ENCODE measurements around the gene CADPS2. TPM values are rescaled to one million over a fixed set of nuclear protein-coding genes. Genes with fewer than 3 reads are reported as not detected.

CADPS2 gene
- total and polyA plus RNA-seq, 2 of the 4 experiments (the other 2 are of a cell fraction): 0.10 to 0.54 TPM

DNA sequence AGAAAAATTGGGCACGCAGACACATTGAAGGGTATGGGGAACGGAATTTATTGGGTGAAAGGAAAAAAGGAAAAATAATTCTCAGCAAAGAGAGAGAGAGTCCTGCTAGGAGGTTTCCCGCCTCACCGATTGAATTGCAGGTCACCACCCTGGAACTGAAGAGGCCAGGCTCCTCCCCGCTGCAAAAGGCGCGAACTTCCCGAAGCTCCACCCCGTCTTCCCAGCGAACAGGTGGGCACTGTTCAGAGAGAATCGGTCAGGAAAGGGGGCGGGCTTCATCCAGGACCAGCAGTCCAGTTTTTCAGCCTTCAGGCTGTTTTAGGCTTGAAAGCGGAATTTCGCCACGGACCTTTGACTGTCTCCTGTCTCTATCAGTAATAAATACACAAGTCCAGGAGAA, 27.3 kb upstream of the CADPS2 start:
- H3K4me1 ChIP-seq (ENCODE audit: control insufficient read depth, insufficient read depth, low read length): no peaks in the 10 kb centered on the region
- no peaks in the 10 kb centered on the region for H3K79me1 ChIP-seq (ENCODE audit: low read depth in 1 of 2, low read length in 2 of 2)
- H3K9ac ChIP-seq (ENCODE audit: low read depth, low read length): no peak overlapping the region
- H3K9me3 ChIP-seq (ENCODE audit: control insufficient read depth, insufficient read depth, low read length): peaks cover 6% of the 10 kb centered on the region
- no peak for ATAC-seq (ENCODE audit: low read depth)
- dilution Hi-C loops (cut with HindIII; ENCODE audit: low sequenced_read_pairs, unreplicated experiment) (no loop called here), intact Hi-C loops (cut with micrococcal nuclease) (no loop called here), in situ Hi-C loops (cut with MboI; ENCODE audit: low sequenced_read_pairs) (no loop called here)
- H3K27me3 ChIP-seq (ENCODE audit: control insufficient read depth, insufficient read depth, low read length): no peaks in the 10 kb centered on the region
- no peak for TF ChIP-seq POLR2A (IDR thresholded peaks at IDR 0.05; ENCODE audit: low read depth, low read length)
- no peak for TF ChIP-seq SMC3 (IDR thresholded peaks at IDR 0.05; ENCODE audit: low read depth, low read length)
- no peak for TF ChIP-seq MAZ (IDR thresholded peaks at IDR 0.05; ENCODE audit: borderline replicate concordance, low read depth, low read length)
- TF ChIP-seq, protein P1, sequence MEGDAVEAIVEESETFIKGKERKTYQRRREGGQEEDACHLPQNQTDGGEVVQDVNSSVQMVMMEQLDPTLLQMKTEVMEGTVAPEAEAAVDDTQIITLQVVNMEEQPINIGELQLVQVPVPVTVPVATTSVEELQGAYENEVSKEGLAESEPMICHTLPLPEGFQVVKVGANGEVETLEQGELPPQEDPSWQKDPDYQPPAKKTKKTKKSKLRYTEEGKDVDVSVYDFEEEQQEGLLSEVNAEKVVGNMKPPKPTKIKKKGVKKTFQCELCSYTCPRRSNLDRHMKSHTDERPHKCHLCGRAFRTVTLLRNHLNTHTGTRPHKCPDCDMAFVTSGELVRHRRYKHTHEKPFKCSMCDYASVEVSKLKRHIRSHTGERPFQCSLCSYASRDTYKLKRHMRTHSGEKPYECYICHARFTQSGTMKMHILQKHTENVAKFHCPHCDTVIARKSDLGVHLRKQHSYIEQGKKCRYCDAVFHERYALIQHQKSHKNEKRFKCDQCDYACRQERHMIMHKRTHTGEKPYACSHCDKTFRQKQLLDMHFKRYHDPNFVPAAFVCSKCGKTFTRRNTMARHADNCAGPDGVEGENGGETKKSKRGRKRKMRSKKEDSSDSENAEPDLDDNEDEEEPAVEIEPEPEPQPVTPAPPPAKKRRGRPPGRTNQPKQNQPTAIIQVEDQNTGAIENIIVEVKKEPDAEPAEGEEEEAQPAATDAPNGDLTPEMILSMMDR (conservative IDR thresholded peaks at IDR 0.05; ENCODE audit: low read depth, low read length): no peak
- TF ChIP-seq NFE2L2 (IDR thresholded peaks at IDR 0.05; ENCODE audit: low read depth, low read length): no peak
- TF ChIP-seq CHD1 (IDR thresholded peaks at IDR 0.05; ENCODE audit: low read depth, low read length): no peak
- TF ChIP-seq MXI1 (IDR thresholded peaks at IDR 0.05; ENCODE audit: borderline replicate concordance, low read depth, low read length): no peak
- TF ChIP-seq, protein P2, sequence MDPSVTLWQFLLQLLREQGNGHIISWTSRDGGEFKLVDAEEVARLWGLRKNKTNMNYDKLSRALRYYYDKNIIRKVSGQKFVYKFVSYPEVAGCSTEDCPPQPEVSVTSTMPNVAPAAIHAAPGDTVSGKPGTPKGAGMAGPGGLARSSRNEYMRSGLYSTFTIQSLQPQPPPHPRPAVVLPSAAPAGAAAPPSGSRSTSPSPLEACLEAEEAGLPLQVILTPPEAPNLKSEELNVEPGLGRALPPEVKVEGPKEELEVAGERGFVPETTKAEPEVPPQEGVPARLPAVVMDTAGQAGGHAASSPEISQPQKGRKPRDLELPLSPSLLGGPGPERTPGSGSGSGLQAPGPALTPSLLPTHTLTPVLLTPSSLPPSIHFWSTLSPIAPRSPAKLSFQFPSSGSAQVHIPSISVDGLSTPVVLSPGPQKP (IDR thresholded peaks at IDR 0.05; ENCODE audit: borderline replicate concordance, low read depth, low read length): no peak
- no peak for TF ChIP-seq FOS (IDR thresholded peaks at IDR 0.05; ENCODE audit: low read depth, low read length)
- no peak for TF ChIP-seq BHLHE40 (IDR thresholded peaks at IDR 0.05; ENCODE audit: low read depth, low read length)
- no peak for TF ChIP-seq RAD21 (IDR thresholded peaks at IDR 0.05; ENCODE audit: low read length)
- TF ChIP-seq MAFK (IDR thresholded peaks at IDR 0.05; ENCODE audit: low read depth, low read length): no peak
- no peak for TF ChIP-seq RCOR1 (IDR thresholded peaks at IDR 0.05; ENCODE audit: insufficient replicate concordance, low read length)
- no peak for TF ChIP-seq RFX5 (IDR thresholded peaks at IDR 0.05; ENCODE audit: low read depth, low read length)
- POLR2A ChIA-PET (ENCODE audit: unreplicated experiment): no interaction called here
- no peak overlapping the region for H2AFZ ChIP-seq (replicated peaks; ENCODE audit: low read length, poor library complexity)
- no peak overlapping the region for H4K5ac ChIP-seq (ENCODE audit: low read depth, low read length)
- DNase-seq: no peak
- no peak overlapping the region for H3K4me3 ChIP-seq (ENCODE audit: insufficient read depth, low read depth, low read length)
- no peak overlapping the region for H2AK5ac ChIP-seq (ENCODE audit: low read depth, low read length)
- no peaks in the 10 kb centered on the region for H3K9me1 ChIP-seq (ENCODE audit: insufficient read depth, low read length)
- H3K18ac ChIP-seq (ENCODE audit: low read depth, low read length): no peak overlapping the region
- no peak overlapping the region for H2AK9ac ChIP-seq (replicated peaks; ENCODE audit: low read depth, low read length, poor library complexity)
- CTCF ChIA-PET: interaction anchor here (0.6 kb wide), 1 partner anchor 104 kb away, joined by 3 read pairs; no protein-coding TSS in a partner anchor
- no peak overlapping the region for H3K27ac ChIP-seq (ENCODE audit: insufficient read depth, low read length)
- no peak overlapping the region for H3K14ac ChIP-seq (replicated peaks; ENCODE audit: low read depth, low read length)
- no peak overlapping the region for H2BK15ac ChIP-seq (ENCODE audit: low read depth, low read length)
- H3K36me3 ChIP-seq (ENCODE audit: control insufficient read depth, insufficient read depth, low read length): no peaks in the 10 kb centered on the region
- no peak overlapping the region for H3K56ac ChIP-seq (ENCODE audit: extremely low read depth, insufficient read depth, low read length)
- no TSS peak for BruUV-seq (replicated peaks)
- 90% methylated on average over 2 of the region's 15 CpGs; no CpG with 5 or more reads in 1 of the 2 experiments for WGBS, 2 experiments (ENCODE audit: extremely low coverage in 2 of 2, insufficient read length in 1 of 2)
- no peak overlapping the region for H2BK120ac ChIP-seq (ENCODE audit: low read depth, low read length)
- H3K4me2 ChIP-seq (ENCODE audit: low read depth, low read length): no peak overlapping the region
- H2BK20ac ChIP-seq (ENCODE audit: low read depth, low read length): no peak overlapping the region
- no peak overlapping the region for H2BK5ac ChIP-seq (ENCODE audit: low read depth, low read length, poor library complexity, severe bottlenecking)
- H3K4ac ChIP-seq (ENCODE audit: low read depth, low read length): no peak overlapping the region
- no peak overlapping the region for H4K91ac ChIP-seq (ENCODE audit: insufficient read depth, low read depth, low read length)
- no peak overlapping the region for H4K8ac ChIP-seq (ENCODE audit: low read depth in 2 of 2, low read length in 2 of 2)
- H3K23ac ChIP-seq (ENCODE audit: low read depth, low read length): no peak overlapping the region
- H4K20me1 ChIP-seq (ENCODE audit: insufficient read depth, low read length): no peaks in the 10 kb centered on the region
